ENCODE data around the gene AGFG2. TPM values are rescaled to one million over a fixed set of nuclear protein-coding genes. Genes with fewer than 3 reads are reported as not detected.

The AGFG2 gene
- total and polyA plus RNA-seq, 2 of the 13 experiments (the other 11 are each of a cell fraction or from before 2014, with no cell fraction given), result 125 to 132 TPM

DNA sequence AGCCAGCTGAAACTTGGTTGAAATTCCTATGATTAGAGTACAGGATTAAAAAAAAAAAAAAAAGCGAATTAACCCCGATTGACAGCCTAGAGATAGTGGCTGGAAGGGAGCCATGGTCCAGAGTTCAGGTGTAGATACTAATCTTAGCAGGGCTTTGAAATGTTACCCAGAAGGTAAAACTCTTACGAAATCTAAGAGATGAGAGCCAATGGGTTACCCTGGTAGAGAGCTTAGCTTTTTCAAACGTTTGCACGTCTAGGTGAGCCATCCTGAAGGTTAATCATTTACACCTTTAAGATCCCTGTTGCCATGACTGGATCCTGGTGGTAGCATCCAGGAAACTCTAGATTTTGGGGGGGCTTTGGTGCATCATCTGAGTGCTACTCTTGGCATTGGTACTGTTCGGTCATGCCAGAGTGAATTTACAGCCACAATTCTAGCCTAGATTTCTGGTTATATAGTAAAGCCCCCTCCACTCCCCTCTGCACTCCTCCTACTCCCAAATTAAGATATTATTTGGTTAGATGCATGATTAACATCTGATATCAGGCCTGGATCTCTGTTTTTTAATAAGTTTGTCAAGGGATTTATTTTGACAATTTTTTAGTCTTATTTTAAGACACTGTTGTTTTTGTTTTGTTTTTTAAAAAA lies 1.2 kb downstream of the AGFG2 start (continued):
- TF ChIP-seq SPEN (CRISPR knock-in tag; IDR thresholded peaks at IDR 0.05; ENCODE audit: low read depth) (0 out of 2 replicates have a peak, but pooled peaks have one; percentile 14), RFXANK (CRISPR knock-in tag; IDR thresholded peaks at IDR 0.05) (0 out of 2 replicates have a peak, but pooled peaks have one; percentile 17), SOX5 (CRISPR knock-in tag; IDR thresholded peaks at IDR 0.05; ENCODE audit: borderline replicate concordance) (peak; percentile 67; the same call in 1 of the 2 replicates), SP1 (IDR thresholded peaks at IDR 0.05) (no peak), SP1 (CRISPR knock-in tag; IDR thresholded peaks at IDR 0.05) (no peak), NPAS2 (CRISPR knock-in tag; IDR thresholded peaks at IDR 0.05; ENCODE audit: borderline replicate concordance) (no peak), MED1 (CRISPR knock-in tag; IDR thresholded peaks at IDR 0.05) (peak; percentile 94), ZNF510 (CRISPR knock-in tag; IDR thresholded peaks at IDR 0.05; ENCODE audit: low read depth) (no peak), ISL2 (CRISPR knock-in tag; IDR thresholded peaks at IDR 0.05) (peak; percentile 72), MEF2D (CRISPR knock-in tag; IDR thresholded peaks at IDR 0.05) (peak; percentile 97), HDAC1 (CRISPR knock-in tag; IDR thresholded peaks at IDR 0.05) (peak; percentile 70)
- TF ChIP-seq, protein P1, sequence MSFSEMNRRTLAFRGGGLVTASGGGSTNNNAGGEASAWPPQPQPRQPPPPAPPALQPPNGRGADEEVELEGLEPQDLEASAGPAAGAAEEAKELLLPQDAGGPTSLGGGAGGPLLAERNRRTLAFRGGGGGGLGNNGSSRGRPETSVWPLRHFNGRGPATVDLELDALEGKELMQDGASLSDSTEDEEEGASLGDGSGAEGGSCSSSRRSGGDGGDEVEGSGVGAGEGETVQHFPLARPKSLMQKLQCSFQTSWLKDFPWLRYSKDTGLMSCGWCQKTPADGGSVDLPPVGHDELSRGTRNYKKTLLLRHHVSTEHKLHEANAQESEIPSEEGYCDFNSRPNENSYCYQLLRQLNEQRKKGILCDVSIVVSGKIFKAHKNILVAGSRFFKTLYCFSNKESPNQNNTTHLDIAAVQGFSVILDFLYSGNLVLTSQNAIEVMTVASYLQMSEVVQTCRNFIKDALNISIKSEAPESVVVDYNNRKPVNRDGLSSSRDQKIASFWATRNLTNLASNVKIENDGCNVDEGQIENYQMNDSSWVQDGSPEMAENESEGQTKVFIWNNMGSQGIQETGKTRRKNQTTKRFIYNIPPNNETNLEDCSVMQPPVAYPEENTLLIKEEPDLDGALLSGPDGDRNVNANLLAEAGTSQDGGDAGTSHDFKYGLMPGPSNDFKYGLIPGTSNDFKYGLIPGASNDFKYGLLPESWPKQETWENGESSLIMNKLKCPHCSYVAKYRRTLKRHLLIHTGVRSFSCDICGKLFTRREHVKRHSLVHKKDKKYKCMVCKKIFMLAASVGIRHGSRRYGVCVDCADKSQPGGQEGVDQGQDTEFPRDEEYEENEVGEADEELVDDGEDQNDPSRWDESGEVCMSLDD (CRISPR knock-in tag; IDR thresholded peaks at IDR 0.05; ENCODE audit: borderline replicate concordance), result peak; percentile 77; the same call in 1 of the 2 replicates
- TF ChIP-seq, protein P2, sequence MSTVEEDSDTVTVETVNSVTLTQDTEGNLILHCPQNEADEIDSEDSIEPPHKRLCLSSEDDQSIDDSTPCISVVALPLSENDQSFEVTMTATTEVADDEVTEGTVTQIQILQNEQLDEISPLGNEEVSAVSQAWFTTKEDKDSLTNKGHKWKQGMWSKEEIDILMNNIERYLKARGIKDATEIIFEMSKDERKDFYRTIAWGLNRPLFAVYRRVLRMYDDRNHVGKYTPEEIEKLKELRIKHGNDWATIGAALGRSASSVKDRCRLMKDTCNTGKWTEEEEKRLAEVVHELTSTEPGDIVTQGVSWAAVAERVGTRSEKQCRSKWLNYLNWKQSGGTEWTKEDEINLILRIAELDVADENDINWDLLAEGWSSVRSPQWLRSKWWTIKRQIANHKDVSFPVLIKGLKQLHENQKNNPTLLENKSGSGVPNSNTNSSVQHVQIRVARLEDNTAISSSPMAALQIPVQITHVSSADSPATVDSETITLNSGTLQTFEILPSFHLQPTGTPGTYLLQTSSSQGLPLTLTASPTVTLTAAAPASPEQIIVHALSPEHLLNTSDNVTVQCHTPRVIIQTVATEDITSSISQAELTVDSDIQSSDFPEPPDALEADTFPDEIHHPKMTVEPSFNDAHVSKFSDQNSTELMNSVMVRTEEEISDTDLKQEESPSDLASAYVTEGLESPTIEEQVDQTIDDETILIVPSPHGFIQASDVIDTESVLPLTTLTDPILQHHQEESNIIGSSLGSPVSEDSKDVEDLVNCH (CRISPR knock-in tag; IDR thresholded peaks at IDR 0.05), result no peak
- TF ChIP-seq, protein P3, sequence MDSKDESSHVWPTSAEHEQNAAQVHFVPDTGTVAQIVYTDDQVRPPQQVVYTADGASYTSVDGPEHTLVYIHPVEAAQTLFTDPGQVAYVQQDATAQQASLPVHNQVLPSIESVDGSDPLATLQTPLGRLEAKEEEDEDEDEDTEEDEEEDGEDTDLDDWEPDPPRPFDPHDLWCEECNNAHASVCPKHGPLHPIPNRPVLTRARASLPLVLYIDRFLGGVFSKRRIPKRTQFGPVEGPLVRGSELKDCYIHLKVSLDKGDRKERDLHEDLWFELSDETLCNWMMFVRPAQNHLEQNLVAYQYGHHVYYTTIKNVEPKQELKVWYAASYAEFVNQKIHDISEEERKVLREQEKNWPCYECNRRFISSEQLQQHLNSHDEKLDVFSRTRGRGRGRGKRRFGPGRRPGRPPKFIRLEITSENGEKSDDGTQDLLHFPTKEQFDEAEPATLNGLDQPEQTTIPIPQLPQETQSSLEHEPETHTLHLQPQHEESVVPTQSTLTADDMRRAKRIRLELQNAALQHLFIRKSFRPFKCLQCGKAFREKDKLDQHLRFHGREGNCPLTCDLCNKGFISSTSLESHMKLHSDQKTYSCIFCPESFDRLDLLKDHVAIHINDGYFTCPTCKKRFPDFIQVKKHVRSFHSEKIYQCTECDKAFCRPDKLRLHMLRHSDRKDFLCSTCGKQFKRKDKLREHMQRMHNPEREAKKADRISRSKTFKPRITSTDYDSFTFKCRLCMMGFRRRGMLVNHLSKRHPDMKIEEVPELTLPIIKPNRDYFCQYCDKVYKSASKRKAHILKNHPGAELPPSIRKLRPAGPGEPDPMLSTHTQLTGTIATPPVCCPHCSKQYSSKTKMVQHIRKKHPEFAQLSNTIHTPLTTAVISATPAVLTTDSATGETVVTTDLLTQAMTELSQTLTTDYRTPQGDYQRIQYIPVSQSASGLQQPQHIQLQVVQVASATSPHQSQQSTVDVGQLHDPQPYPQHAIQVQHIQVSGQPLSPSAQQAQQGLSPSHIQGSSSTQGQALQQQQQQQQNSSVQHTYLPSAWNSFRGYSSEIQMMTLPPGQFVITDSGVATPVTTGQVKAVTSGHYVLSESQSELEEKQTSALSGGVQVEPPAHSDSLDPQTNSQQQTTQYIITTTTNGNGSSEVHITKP (CRISPR knock-in tag; IDR thresholded peaks at IDR 0.05; ENCODE audit: low read depth), result peak; percentile 76
- TF ChIP-seq, protein P4, sequence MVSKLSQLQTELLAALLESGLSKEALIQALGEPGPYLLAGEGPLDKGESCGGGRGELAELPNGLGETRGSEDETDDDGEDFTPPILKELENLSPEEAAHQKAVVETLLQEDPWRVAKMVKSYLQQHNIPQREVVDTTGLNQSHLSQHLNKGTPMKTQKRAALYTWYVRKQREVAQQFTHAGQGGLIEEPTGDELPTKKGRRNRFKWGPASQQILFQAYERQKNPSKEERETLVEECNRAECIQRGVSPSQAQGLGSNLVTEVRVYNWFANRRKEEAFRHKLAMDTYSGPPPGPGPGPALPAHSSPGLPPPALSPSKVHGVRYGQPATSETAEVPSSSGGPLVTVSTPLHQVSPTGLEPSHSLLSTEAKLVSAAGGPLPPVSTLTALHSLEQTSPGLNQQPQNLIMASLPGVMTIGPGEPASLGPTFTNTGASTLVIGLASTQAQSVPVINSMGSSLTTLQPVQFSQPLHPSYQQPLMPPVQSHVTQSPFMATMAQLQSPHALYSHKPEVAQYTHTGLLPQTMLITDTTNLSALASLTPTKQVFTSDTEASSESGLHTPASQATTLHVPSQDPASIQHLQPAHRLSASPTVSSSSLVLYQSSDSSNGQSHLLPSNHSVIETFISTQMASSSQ (IDR thresholded peaks at IDR 0.05; ENCODE audit: low read depth), result peak; percentile 96
- TF ChIP-seq, protein P4 (CRISPR knock-in tag; IDR thresholded peaks at IDR 0.05; ENCODE audit: borderline replicate concordance), result peak; percentile 93; the same call in 1 of the 2 replicates
